Measurements from ENCODE around the gene ARPC5. TPM values are rescaled to one million over a fixed set of nuclear protein-coding genes. Genes with fewer than 3 reads are reported as not detected.

ARPC5 gene
- total and polyA plus RNA-seq, 10 of the 15 experiments (the other 5 are each of a cell fraction or from before 2014, with no cell fraction given) = 238 to 784 (median 309) TPM

DNA sequence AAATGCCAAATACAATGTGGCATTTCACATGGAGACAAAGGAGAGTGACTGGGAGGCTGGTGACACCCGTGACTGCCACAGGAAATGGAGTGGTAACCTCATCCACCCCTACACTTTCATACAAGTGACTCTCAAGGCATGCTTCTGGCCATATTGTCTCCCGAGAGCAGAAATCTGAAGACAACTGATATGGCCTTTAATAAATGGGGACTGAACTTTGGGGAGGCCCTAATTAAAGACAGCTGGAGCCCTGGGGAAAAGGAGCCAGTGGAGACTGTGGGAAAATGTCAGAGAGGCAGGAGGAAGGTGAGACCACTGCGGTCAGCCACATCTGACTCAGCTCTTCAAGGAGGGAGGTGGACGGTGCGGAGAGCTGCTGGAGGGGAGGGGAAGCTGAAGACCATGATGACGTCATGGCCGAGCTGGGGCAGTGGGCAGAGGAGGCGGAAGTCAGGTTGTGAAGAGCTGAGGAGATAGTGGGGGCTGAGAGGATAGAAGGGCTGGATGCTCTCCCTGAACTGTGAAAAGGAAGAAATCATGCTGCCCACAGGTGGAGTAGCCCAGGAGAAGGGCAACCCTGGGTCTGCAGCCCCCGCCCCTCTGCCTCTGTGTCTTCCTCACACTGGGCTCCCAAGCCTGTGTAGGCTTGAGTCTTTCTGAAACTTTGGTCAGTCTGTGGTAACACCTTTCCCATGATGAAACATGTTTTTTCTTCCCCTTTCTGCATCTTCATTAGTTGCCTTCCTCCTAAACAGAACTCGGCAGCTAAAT lies 31.4 kb downstream of the ARPC5 start (continued):
- TF ChIP-seq MYB (IDR thresholded peaks at IDR 0.05; ENCODE audit: borderline replicate concordance, low read depth, low read length) = no peak
- TF ChIP-seq NBN (IDR thresholded peaks at IDR 0.05) = peak; percentile 100

DNA sequence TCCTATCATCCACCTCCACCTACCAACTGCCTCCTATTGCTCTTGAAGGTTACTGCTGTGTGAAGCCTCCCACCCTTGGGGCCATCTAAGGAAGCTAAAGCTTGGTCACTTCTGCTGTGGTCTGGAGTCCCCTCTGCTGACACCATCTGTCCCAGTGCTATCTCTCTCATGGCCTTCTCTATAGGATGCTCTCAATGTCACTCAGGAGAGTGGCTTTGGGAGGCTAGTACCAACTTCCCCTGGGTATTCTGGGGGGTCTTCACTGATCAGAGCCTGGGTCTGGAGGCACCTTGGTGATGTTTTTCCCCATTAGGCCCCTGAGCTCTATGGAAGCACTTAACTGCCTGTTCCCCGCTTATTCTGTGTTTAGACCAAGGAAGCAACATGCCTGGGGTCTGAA lies 33.1 kb downstream of the ARPC5 start:
- Histone ChIP-seq H4K20me1 (ENCODE audit: control insufficient read depth, insufficient read depth) (no peaks in the 10 kb centered on the region), H3K4me1 (ENCODE audit: control insufficient read depth, insufficient read depth, low read length) (peaks cover 58% of the 10 kb centered on the region), H3K27ac (ENCODE audit: control insufficient read depth, insufficient read depth) (no peak overlapping the region), H3K4me3 (no peak overlapping the region), H3K4me2 (ENCODE audit: control insufficient read depth, insufficient read depth) (no peak overlapping the region), H3K79me2 (ENCODE audit: control insufficient read depth, insufficient read depth, low read length) (no peaks in the 10 kb centered on the region), H3K9ac (ENCODE audit: control insufficient read depth, insufficient read depth, low read length) (no peak overlapping the region), H3K36me3 (ENCODE audit: control insufficient read depth in 2 of 2, insufficient read depth in 2 of 2, low read length in 1 of 2) (no peaks in the 10 kb centered on the region), H2AFZ (ENCODE audit: control insufficient read depth, low read depth, low read length) (no peak overlapping the region), H3K27me3 (replicated peaks in 1 of 2; ENCODE audit: control insufficient read depth in 2 of 2, insufficient read depth in 2 of 2, low read length in 1 of 2) (no peaks in the 10 kb centered on the region), H3K9me3 (replicated peaks; ENCODE audit: control insufficient read depth, insufficient read depth, low read length) (no peaks in the 10 kb centered on the region; the same call in 1 of the 3 replicates)
- SMC1A ChIA-PET (ENCODE audit: uncharacterized antibody, unreplicated experiment) = interaction anchor here (0.9 to 12.6 kb wide), 6 partner anchors 12 to 56 kb away, joined by 3 to 363 read pairs (median 4); partner anchors contain the start of gene NCF2
- ATAC-seq (peak; percentile 5), DNase-seq (ENCODE audit: low read depth, low spot score) (no peak), FAIRE-seq (no peak)
- RAD21 ChIA-PET (ENCODE audit: unreplicated experiment) = interaction anchor here (0.6 to 8.5 kb wide), 5 partner anchors 12 to 296 kb away, joined by 3 to 188 read pairs (median 3); partner anchors contain the start of gene NCF2
- WGBS (ENCODE audit: insufficient coverage, insufficient replicate concordance, low lambda C conversion rate, missing lambda C conversion rate) = 94% methylated on average over 1 of the region's 1 CpG
- no TSS peak for BruUV-seq (replicated peaks)
- in situ Hi-C loops (cut with MboI) (no loop called here), intact Hi-C loops (cut with micrococcal nuclease; ENCODE audit: unreplicated experiment) (loop anchor here (5.0 kb wide), 1 partner anchor 240 kb away; no protein-coding TSS in a partner anchor)
- POLR2A ChIA-PET = interaction anchor here (1.1 to 9.4 kb wide), 2 partner anchors 10 to 49 kb away, joined by 3 to 199 read pairs; partner anchors contain the start of gene NCF2
- CTCF ChIA-PET = interaction anchor here (0.8 to 9.8 kb wide), 4 partner anchors 12 to 124 kb away, joined by 3 to 152 read pairs (median 4); partner anchors contain the start of gene NCF2
- TF ChIP-seq ZNF384 (IDR thresholded peaks at IDR 0.05; ENCODE audit: borderline replicate concordance, low read depth, low read length) = no peak
- TF ChIP-seq NFYB (IDR thresholded peaks at IDR 0.05; ENCODE audit: insufficient read depth, low read depth, low read length) = 0 out of 2 replicates have a peak, but pooled peaks have one; percentile 12
- TF ChIP-seq, protein P1, sequence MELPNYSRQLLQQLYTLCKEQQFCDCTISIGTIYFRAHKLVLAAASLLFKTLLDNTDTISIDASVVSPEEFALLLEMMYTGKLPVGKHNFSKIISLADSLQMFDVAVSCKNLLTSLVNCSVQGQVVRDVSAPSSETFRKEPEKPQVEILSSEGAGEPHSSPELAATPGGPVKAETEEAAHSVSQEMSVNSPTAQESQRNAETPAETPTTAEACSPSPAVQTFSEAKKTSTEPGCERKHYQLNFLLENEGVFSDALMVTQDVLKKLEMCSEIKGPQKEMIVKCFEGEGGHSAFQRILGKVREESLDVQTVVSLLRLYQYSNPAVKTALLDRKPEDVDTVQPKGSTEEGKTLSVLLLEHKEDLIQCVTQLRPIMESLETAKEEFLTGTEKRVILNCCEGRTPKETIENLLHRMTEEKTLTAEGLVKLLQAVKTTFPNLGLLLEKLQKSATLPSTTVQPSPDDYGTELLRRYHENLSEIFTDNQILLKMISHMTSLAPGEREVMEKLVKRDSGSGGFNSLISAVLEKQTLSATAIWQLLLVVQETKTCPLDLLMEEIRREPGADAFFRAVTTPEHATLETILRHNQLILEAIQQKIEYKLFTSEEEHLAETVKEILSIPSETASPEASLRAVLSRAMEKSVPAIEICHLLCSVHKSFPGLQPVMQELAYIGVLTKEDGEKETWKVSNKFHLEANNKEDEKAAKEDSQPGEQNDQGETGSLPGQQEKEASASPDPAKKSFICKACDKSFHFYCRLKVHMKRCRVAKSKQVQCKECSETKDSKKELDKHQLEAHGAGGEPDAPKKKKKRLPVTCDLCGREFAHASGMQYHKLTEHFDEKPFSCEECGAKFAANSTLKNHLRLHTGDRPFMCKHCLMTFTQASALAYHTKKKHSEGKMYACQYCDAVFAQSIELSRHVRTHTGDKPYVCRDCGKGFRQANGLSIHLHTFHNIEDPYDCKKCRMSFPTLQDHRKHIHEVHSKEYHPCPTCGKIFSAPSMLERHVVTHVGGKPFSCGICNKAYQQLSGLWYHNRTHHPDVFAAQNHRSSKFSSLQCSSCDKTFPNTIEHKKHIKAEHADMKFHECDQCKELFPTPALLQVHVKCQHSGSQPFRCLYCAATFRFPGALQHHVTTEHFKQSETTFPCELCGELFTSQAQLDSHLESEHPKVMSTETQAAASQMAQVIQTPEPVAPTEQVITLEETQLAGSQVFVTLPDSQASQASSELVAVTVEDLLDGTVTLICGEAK (IDR thresholded peaks at IDR 0.05; ENCODE audit: borderline replicate concordance) = no peak
- no peak for TF ChIP-seq NFYA (IDR thresholded peaks at IDR 0.05; ENCODE audit: borderline replicate concordance, low read depth, low read length)
- TF ChIP-seq, protein P2, sequence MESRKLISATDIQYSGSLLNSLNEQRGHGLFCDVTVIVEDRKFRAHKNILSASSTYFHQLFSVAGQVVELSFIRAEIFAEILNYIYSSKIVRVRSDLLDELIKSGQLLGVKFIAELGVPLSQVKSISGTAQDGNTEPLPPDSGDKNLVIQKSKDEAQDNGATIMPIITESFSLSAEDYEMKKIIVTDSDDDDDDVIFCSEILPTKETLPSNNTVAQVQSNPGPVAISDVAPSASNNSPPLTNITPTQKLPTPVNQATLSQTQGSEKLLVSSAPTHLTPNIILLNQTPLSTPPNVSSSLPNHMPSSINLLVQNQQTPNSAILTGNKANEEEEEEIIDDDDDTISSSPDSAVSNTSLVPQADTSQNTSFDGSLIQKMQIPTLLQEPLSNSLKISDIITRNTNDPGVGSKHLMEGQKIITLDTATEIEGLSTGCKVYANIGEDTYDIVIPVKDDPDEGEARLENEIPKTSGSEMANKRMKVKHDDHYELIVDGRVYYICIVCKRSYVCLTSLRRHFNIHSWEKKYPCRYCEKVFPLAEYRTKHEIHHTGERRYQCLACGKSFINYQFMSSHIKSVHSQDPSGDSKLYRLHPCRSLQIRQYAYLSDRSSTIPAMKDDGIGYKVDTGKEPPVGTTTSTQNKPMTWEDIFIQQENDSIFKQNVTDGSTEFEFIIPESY (IDR thresholded peaks at IDR 0.05) = no peak
- TF ChIP-seq, protein P3, sequence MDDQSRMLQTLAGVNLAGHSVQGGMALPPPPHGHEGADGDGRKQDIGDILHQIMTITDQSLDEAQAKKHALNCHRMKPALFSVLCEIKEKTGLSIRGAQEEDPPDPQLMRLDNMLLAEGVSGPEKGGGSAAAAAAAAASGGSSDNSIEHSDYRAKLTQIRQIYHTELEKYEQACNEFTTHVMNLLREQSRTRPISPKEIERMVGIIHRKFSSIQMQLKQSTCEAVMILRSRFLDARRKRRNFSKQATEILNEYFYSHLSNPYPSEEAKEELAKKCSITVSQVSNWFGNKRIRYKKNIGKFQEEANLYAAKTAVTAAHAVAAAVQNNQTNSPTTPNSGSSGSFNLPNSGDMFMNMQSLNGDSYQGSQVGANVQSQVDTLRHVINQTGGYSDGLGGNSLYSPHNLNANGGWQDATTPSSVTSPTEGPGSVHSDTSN (IDR thresholded peaks at IDR 0.05; ENCODE audit: insufficient replicate concordance, low read depth, low read length) = peak; percentile 60
- TF ChIP-seq YY1 (IDR thresholded peaks at IDR 0.05; ENCODE audit: low read depth, low read length) = no peak
- TF ChIP-seq, protein P4, sequence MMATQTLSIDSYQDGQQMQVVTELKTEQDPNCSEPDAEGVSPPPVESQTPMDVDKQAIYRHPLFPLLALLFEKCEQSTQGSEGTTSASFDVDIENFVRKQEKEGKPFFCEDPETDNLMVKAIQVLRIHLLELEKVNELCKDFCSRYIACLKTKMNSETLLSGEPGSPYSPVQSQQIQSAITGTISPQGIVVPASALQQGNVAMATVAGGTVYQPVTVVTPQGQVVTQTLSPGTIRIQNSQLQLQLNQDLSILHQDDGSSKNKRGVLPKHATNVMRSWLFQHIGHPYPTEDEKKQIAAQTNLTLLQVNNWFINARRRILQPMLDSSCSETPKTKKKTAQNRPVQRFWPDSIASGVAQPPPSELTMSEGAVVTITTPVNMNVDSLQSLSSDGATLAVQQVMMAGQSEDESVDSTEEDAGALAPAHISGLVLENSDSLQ (IDR thresholded peaks at IDR 0.05) = peak; percentile 82
- no peak for TF ChIP-seq HDAC6 (IDR thresholded peaks at IDR 0.05; ENCODE audit: unreplicated experiment)

Measured in GM12878 (cell line).